Dermis microvascular lymphatic vessel endothelial cell (primary cell): Measurements from ENCODE around the gene GAB2. TPM values are rescaled to one million over a fixed set of nuclear protein-coding genes. Genes with fewer than 3 reads are reported as not detected.
"Not testable (repeated sequence)": the region's sequence is repeated elsewhere in the genome, so short reads cannot be mapped to it uniquely, and the experiment has no call there.

Experiments used
- DNase-seq, 2 donors: peaks; one replicate each; pipeline versions ENCODE4 v3.0.0 to v3.0.0-alpha.2; 2010; ENCODE audit warnings: low read depth in 2 of 2
- total RNA-seq: library from RNA; depleted of rRNA; stranded (reverse); fragments of >200 nt; gene quantifications from 2 replicates; pipeline ENCODE4 v1.2.1, GENCODE V29; 2014

The GAB2 gene
- total RNA-seq, 1 donor from 2014 or later: 11.4 TPM

DNA sequence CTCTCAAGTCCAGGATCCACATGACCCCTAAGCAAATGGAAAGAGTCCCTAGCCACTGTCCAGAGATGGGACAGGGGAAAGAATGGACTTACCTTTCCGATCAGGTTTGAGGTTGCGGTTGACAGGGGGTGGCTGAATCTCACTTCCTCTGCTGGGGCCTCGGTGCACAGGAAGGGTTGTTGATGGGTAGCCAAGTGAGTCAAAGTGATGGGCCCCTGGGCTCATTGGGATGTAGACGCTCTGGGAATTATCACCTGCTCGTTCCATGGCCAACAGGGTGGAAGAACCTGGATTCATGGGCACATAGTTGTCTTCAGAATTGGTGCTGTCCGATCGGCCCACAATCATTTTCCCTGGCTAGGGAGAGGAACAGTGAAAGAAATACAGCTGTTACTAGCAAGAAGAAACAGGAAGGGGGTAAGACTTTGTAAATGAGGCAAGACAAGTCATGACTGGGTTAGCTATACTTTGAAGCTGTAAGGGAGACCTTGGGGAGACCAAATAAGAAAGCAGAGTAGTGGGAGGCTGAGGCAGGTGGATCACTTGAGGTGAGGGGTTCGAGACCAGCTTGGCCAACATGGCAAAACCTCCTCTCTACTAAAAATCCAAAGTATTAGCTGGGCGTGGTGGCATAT, 194.2 kb downstream of the GAB2 start:
- DNase-seq: no peak

DNA sequence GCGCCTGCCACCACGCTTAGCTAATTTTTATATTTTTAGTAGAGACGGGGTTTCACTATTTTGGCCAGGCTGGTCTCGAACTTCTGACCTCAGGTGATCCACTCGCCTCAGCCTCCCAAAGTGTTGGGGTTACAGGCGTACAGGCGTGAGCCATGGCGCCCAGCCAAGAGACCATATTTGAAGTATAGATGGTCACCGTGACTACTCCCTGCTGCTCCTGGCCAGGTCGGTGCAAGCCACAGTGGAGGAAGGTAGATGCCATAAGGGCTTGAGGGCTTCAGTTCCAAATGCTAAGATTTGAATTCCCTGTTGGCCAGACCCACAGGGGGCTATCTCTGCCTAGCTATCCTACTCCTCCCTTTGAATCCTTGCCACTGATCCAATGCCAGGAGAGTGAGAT, 194.9 kb downstream of the GAB2 start:
- not testable (repeated sequence) for DNase-seq

DNA sequence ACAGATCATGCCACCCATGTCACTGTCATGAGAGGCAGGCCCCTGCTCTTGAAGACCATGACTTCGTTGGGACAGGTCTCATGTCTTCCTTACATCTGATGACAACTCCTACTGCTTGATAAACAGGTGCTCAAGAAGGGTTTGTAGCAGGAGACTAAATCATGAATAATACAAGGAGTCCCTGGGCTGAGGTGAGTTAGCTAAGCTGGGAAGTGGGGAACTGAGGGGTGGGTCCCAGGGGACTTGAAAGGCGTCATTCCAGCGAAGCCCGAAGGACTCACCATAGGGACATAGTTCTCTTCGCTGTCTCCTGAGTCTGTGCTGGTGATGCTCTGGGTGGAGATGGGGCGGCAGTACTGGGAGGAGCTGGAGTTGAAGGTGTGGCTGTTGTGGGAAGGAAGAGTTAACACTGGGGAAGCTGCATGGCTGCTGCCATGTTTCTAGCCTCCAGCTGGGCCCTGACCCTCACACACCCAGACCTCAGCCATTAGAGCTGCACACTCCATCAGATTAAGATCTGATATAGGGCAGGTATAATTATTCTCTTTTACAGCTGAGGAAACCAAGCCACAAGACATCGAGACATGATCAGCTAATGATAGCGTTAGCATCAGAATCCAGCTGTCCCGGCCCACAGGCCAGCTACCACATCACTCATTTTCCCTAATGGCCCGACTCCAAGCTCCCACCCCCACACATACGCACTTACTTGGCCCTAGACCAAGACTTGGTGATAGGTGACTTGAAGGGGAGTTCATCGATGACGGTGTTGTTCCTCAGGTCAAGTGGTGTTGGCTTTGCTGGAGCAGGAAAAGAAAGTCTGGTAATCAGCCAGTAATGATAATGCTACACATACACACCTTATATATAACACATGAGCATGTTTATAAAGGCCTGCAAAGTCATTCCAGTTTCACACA, 196.0 kb downstream of the GAB2 start:
- DNase-seq: no peak

GRCh38 chr11:78220218-78221157, 197.1 kb downstream of the GAB2 start:
- no peak for DNase-seq

DNA sequence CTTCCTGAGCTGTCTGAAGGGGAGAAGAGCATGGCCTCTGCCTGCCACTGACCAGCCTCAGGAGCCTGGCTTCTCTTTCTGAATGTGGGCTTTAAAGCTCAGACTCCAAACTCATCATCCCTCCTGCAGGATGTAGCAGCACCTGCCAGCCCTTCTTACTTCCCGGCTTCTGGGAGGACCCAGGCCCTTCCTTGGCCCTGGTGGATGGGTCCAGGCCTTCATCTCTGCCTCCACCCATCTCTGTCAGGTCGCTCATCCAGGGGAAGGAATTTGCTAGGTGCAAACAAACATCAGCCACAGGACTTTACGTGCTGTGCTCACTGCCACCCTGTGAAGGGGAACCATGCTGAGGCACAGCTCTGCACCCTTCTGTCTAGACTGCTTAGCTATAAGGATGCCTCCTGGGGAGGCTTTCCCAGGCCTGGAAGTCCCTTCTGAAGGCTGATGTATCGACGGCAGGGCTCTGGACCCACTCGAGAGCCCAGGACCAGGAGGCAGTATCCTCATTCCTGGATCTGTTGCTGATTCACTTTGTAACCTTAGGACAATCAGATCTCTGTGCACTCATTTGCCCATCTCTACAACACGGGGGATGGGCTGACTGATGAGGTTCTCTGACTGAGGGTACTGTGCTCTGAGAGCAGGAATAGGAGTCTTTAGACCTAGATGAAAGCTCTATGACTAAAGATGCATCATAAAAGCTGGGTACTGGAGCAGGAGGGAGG, 198.0 kb downstream of the GAB2 start:
- DNase-seq: no peak

DNA sequence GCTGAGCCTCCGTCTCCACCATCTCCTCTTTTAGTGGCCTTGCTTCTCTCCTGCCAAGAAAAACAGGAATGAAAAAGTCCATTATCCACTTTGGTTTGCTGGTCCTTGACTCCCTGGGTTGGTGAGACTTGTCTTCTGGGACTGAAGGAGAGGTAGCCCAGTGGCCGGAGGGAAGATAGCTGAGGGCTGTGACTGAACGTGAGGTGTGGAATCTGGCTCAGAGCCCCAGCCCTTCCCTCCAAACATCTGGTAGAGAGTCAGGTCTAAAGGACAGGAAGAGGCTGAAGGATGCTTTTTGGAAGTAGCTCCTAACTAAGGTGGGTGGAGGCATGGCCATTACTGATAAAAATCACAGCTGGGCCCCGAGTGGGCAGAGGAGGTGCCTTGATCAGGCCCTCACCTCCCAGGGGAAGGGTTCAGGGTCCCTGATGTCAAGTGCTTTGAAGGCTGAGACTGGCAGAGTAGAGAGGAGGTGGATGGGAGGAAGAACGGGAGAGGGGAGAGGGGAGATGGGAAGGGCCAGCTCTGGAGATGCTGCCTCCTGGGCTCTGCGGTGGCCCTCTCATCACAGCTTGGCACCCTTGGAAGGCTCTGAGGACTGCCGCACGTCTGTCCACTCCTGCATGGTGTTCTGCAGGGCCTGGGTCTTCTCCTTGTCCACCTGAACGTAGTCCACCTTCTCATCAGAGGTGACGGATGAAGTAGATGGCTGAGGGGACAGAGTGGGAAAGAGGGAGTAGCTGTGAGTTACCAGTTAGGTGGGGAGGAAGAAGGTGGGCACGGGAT, 198.7 kb downstream of the GAB2 start:
- DNase-seq: no peak

DNA sequence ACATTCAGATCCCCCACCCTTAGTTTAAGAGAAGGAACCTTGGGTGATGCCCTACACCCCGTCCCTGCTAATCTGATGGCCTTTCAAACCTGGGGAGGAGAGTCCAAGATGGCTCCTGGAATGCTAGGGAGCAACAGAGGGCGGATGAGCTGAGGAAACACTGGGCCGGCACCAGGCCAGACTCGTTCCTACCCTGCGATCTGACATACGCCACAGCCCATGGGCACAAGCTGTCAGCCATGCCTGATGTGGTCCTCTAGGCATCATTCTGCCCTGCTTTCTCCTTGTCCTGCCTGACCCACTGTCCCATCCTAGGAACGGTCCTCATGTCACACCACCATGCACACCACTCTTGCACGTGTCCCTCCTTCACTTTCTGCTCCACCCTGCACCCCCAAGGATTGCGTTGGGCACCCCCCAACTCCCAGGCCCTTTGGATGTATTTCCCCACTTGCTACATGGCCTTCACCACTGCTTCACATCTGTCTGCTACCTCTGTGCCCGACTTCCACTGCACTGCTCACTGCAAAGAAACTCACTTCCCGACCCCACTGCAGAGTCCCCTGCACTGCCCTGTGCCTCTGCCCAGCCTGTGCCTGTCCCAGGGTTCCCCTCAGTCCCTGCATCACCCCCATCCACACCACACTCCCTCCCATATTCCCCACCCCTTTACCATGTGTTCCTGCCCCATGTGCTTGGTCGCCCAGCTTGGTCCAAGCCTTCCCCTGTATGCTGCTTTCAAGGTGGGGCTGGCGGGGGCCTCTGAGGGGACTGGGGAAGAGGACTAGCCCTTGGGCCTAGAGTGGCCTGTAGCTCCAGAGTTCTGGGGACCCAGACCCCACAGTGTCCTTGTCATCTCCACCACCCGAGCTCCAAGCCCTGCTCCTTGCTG, 199.7 kb downstream of the GAB2 start:
- no peak for DNase-seq

- DNase-seq: no peak
These were observed 200.9 kb downstream of the GAB2 start for GRCh38 chr11:78216571-78217287.

- DNase-seq: no peak
These were observed 201.6 kb downstream of the GAB2 start for GRCh38 chr11:78216021-78216420.

DNA sequence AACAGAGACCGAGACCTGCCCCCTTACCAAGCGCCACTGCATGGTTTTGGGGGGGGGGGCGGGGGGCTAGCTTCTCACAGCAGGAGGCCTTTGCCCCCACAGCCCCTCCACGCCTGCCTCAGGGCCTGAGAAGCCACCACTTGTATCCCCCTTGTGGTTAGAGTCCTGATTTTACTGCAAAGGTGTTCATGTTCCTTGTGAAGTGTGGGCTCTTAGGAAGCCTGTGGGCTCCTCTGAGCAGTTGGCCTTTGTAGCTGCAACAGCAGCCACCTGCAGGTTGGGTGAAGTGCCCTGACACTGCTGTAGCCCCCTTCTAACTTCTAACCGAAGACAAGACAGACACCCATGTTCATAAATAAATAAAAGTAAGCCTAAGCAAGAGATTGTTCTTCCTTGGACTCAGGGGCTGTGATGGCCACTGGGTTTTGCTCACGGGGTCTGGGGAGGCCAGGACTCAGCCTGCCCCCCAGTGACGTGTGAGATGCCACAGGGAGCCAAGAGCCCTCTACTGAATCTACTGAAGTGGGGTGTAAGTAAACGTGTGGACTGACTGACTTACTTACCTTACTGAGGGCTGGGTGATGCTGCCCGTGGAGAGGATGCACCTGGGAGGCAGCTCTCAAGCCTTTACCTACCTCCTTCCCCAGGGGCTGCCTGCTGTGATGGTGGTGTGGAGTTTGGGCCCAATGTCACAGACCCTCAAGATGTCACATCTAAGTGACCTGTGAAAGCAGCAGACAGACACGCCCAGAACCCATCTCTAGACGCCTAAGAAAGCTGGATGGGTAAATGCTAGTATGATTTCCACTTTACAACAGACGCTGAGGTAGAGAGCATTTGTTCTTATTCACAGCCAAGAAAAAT, 203.1 kb downstream of the GAB2 start:
- DNase-seq: no peak

DNA sequence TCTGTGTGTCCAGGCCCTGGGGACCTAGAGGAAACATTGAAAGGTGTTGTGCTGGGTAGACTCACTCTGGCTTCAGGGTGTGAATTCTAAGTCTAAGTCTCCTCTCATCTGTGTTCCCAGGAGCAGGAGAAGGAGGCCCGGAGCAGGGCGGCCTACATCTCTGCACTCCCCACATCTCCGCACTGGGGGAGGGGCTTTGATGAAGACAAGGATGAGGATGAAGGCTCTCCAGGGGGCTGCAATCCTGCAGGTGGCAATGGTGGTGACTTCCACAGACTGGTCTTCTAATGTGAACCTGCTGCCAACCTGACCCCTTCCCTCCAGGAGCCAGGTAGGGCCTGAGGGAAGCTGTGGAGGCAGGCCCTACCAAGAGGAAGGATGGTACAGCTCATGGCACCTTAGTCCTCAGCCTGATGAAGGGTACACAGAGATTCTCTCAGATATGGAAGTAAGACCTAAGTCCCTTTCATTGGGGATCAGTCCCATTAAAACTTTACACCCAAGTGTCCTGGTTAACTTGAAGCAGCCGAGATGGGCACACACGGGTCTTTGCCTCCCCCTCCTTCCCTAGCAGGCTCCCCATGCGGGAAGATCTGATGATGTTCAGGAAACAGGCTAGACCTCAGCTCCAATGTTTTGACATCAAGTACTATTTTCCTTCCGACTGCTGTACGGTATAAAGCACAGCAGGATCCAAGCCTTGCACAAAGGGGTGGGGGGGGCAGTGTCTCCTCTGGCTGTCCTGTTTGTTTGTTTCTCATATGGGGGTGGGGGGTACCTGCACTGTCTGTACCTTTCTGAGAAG, 203.9 kb downstream of the GAB2 start:
- no peak for DNase-seq

DNA sequence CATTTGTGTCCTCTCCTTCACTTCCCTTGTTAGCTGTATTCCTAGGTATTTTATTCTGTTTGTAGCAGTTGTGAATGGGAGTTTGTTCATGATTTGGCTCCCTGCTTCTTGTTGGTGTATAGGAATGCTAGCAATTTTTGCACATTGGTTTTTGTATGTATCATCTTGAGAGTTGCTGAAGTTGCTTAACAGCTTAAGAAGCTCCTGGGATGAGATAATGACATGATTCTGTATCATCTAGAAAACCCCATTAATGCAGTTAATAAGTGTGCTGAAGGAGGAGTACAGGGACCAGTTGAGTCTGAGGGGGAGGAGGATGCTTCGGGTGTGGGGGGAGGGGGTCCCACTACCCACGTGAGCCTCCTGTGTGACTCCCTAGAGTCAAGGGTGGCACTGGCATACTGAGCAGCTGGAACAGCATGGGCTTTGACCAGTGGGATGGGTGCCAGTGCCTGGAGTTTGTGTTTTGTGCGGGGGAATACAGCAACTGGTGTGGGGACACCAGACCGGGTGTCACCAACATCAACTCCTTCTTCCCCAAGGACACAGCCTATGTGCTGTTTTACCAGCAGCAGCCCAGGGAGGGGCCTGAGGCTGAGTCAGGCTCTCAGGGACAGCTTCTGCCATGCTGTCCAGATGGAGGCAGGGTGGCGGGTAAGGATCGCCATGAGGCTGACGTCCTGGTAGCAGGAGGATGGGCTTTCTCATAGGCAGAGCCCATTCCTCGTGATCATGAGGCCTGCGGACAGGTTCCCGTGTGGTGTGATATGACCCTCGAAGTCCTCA, 204.8 kb downstream of the GAB2 start:
- no peak for DNase-seq

DNA sequence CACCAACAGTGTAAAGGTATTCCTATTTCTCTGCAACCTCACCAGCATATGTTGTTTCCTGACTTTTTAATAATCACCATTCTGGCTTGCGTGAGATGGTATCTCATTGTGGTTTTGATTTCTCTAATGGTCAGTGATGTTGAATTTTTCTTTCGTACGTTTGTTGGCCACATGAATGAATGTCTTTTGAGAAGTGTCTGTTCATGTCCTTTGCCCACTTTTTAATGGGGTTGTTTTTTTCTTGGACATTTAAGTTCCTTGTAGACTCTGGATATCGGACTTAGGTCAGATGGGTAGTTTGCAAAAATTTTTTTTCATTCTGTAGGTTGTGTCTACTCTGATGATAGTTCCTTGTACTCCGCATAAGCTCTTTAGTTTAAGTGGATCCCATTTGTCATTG, 206.1 kb downstream of the GAB2 start:
- no peak for DNase-seq

DNA sequence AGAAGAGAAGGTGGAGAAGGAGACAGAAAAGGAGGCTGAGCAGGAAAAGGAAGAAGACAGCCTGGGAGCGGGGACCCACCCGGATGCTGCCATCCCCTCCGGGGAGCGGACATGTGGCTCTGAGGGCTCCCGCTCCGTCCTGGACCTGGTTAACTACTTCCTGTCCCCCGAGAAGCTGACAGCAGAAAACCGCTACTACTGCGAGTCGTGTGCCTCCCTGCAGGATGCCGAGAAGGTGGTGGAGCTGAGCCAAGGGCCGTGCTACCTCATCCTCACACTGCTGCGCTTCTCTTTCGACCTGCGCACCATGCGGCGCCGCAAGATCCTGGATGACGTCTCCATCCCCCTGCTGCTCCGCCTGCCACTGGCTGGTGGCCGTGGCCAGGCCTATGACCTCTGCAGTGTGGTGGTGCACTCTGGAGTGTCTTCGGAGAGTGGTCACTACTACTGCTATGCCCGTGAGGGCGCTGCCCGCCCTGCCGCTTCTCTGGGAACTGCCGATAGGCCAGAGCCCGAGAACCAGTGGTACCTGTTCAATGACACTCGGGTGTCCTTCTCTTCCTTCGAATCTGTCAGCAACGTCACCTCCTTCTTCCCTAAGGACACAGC, 207.5 kb downstream of the GAB2 start:
- no peak for DNase-seq

- no peak for DNase-seq
These were observed 208.1 kb downstream of the GAB2 start for GRCh38 chr11:78209478-78209877.
